ENCODE measurements around the gene TUT1.

DNA sequence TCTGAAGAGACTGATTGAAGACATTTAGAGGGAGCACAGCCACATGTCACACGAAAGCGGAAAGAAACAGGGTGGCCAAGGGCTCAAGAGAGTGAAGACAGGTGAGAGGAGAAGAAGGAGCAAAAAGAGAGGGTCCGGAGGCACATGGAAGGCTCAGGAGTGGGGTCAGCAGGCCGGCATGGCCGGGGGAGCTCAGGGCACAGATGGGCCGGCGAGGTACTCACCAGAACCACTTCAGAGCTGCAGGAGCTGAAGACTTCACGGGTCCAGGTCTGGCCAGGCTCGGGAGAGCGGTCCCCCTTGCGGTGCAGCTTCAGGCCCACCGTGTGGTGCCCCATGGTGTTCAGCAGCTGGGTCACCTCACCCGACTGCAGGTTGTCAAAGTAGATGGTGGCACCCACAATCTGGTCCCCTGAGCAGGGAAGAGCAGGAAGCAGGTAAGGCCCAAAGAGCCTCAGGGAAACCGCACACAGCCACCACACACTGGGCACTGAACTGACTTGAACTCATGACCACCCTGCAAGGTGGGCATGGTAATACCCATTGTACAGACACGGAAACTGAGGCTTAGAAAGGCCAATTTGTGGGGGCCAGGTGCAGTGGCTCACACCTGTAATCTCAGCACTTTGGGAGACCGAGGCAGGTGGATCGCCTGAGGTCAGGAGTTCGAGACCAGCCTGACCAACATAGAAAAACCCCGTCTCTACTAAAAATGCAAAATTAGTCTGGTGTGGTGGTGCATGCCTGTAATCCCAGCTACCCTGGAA is 56.4 kb downstream of the TUT1 start:
- TF ChIP-seq, protein P1, sequence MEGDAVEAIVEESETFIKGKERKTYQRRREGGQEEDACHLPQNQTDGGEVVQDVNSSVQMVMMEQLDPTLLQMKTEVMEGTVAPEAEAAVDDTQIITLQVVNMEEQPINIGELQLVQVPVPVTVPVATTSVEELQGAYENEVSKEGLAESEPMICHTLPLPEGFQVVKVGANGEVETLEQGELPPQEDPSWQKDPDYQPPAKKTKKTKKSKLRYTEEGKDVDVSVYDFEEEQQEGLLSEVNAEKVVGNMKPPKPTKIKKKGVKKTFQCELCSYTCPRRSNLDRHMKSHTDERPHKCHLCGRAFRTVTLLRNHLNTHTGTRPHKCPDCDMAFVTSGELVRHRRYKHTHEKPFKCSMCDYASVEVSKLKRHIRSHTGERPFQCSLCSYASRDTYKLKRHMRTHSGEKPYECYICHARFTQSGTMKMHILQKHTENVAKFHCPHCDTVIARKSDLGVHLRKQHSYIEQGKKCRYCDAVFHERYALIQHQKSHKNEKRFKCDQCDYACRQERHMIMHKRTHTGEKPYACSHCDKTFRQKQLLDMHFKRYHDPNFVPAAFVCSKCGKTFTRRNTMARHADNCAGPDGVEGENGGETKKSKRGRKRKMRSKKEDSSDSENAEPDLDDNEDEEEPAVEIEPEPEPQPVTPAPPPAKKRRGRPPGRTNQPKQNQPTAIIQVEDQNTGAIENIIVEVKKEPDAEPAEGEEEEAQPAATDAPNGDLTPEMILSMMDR (IDR thresholded peaks at IDR 0.05), result no peak
- no peak for TF ChIP-seq POLR2A (IDR thresholded peaks at IDR 0.05)
